GM12878 (cell line): ENCODE results near the gene DPY19L1. TPM values are rescaled to one million over a fixed set of nuclear protein-coding genes. Genes with fewer than 3 reads are reported as not detected.
"Not testable (repeated sequence)": the region's sequence is repeated elsewhere in the genome, so short reads cannot be mapped to it uniquely, and the experiment has no call there.

ENCODE experiments used
- ATAC-seq: fragments of 200-7000 bp; cut with Tn5 transposase; 3 replicates; pipeline ENCODE4 v1.9.1; 2020; ENCODE audit warnings: mild to moderate bottlenecking, moderate library complexity
- BruUV-seq: library from RNA; stranded (reverse); fragments of 400-500 nt; replicated peaks from 2 replicates; lab custom pipeline; 2021; lab: Mats Ljungman, UMichigan
- CTCF ChIA-PET: fragments of 300-600 bp; sonication (Branson Sonifier 250); formaldehyde crosslinking; extraction: SDS; loops from one replicate; lab custom pipeline; 2021; ENCODE audit warnings: inconsistent platforms; lab: Yijun Ruan, JAX
- POLR2A ChIA-PET: fragments of 350-600 bp; formaldehyde crosslinking; extraction: SDS; loops from one replicate; lab custom pipeline; 2021; ENCODE audit warnings: inconsistent platforms; lab: Charles Lee
- RAD21 ChIA-PET: fragments of 300-600 bp; sonication (Branson Sonifier 250); formaldehyde crosslinking; loops from one replicate; lab custom pipeline; 2023; ENCODE audit warnings: antibody characterized with exemption; ENCODE audit not compliant: unreplicated experiment; lab: Charles Lee
- SMC1A ChIA-PET: fragments of 300-600 bp; sonication (Branson Sonifier 250); formaldehyde crosslinking; loops from one replicate; lab custom pipeline; 2023; ENCODE audit not compliant: unreplicated experiment, uncharacterized antibody; lab: Charles Lee
- DNase-seq: peaks from one replicate; pipeline ENCODE4 v3.0.0-alpha.2; 2011; ENCODE audit warnings: low read depth, low spot score
- FAIRE-seq: peaks from 3 replicates; lab custom pipeline; 2011; peaks lifted over from hg19 to GRCh38; lab: Jason Lieb, UNC
- H2AFZ ChIP-seq: 2 replicates; pipeline ENCODE4 v1.6.0; 2011; ENCODE audit warnings: low read depth, low read length, control low read depth; ENCODE audit not compliant: control insufficient read depth
- H3K27ac ChIP-seq: 2 replicates; pipeline ENCODE4 v1.5.1; 2011; ENCODE audit warnings: control low read depth; ENCODE audit not compliant: control insufficient read depth, insufficient read depth
- H3K27me3 ChIP-seq, 2 experiments: replicated peaks in 1 of 2; 2 replicates each; pipeline versions ENCODE4 v1.6.0 to v1.6.1; 2011; ENCODE audit warnings: low read length in 1 of 2; ENCODE audit not compliant: control insufficient read depth in 2 of 2, insufficient read depth in 2 of 2
- H3K36me3 ChIP-seq, 2 experiments: 2 replicates each; pipeline ENCODE4 v1.5.1; 2011; ENCODE audit warnings: low read length in 1 of 2; ENCODE audit not compliant: control insufficient read depth in 2 of 2, insufficient read depth in 2 of 2
- H3K4me1 ChIP-seq: 2 replicates; pipeline ENCODE4 v1.6.1; 2011; ENCODE audit warnings: mild to moderate bottlenecking, low read length, moderate library complexity, mixed read lengths; ENCODE audit not compliant: control insufficient read depth, insufficient read depth
- H3K4me2 ChIP-seq: 2 replicates; pipeline ENCODE4 v1.6.0; 2011; ENCODE audit warnings: control low read depth; ENCODE audit not compliant: control insufficient read depth, insufficient read depth
- H3K4me3 ChIP-seq: fragments of 200-600 bp; sonication (generic); 2 replicates; pipeline ENCODE4 v1.5.1; 2016
- H3K79me2 ChIP-seq: 2 replicates; pipeline ENCODE4 v1.6.0; 2011; ENCODE audit warnings: low read length; ENCODE audit not compliant: control insufficient read depth, insufficient read depth
- H3K9ac ChIP-seq: 2 replicates; pipeline ENCODE4 v1.8.0; 2011; ENCODE audit warnings: low read length, control low read depth, mixed read lengths; ENCODE audit not compliant: control insufficient read depth, insufficient read depth
- H3K9me3 ChIP-seq: replicated peaks from 3 replicates; pipeline ENCODE4 v1.5.1; 2011; ENCODE audit warnings: mild to moderate bottlenecking, low read length; ENCODE audit not compliant: control insufficient read depth, insufficient read depth
- H4K20me1 ChIP-seq: 2 replicates; pipeline ENCODE4 v1.6.0; 2011; ENCODE audit not compliant: control insufficient read depth, insufficient read depth
- BCL11A ChIP-seq: IDR thresholded peaks from 2 replicates; pipeline ENCODE4 v1.6.1; 2011; ENCODE audit warnings: low read depth, low read length
- CREB1 ChIP-seq: IDR thresholded peaks from 2 replicates; pipeline ENCODE4 v1.6.1; 2012; ENCODE audit warnings: low read depth, mild to moderate bottlenecking, inconsistent platforms
- ELK1 ChIP-seq: IDR thresholded peaks from 2 replicates; pipeline ENCODE4 v1.6.1; 2012; ENCODE audit warnings: low read depth, low read length, improper control_type of control experiment
- IRF3 ChIP-seq: fragments of 450-650 bp; IDR thresholded peaks from 2 replicates; pipeline ENCODE4 v1.6.1; 2014; ENCODE audit warnings: mild to moderate bottlenecking
- IRF5 ChIP-seq: fragments of 450-650 bp; IDR thresholded peaks from 2 replicates; pipeline ENCODE4 v1.6.1; 2017; ENCODE audit warnings: borderline replicate concordance
- MLLT1 ChIP-seq: fragments of 450-650 bp; IDR thresholded peaks from 2 replicates; pipeline ENCODE4 v1.6.1; 2016; ENCODE audit warnings: mild to moderate bottlenecking
- NR2F1 ChIP-seq: fragments of 450-650 bp; conservative IDR thresholded peaks from 2 replicates; pipeline ENCODE4 v1.6.1; 2017; ENCODE audit warnings: mild to moderate bottlenecking
- PAX8 ChIP-seq: fragments of 450-650 bp; IDR thresholded peaks from 2 replicates; pipeline ENCODE4 v1.6.1; 2017; ENCODE audit warnings: mild to moderate bottlenecking, moderate library complexity
- RUNX3 ChIP-seq: IDR thresholded peaks from 2 replicates; pipeline ENCODE4 v1.6.1; 2012; ENCODE audit warnings: low read length, inconsistent platforms
- SMC3 ChIP-seq: IDR thresholded peaks from 2 replicates; pipeline ENCODE4 v1.6.1; 2011; ENCODE audit warnings: low read length, improper control_type of control experiment, borderline replicate concordance
- WGBS: methylation state at CpG from one replicate; pipeline ENCODE4 v1.1.6; 2016; ENCODE audit warnings: low lambda C conversion rate; ENCODE audit not compliant: insufficient replicate concordance, insufficient coverage; ENCODE audit errors: missing lambda C conversion rate; 5-methylcytosine and 5-hydroxymethylcytosine counted together
- in situ Hi-C: fragments of 300-500 bp; cut with MboI; formaldehyde crosslinking; loops from 9 replicates; pipeline ENCODE4 v1.14.3; 2018; ENCODE audit warnings: mixed read lengths
- intact Hi-C: fragments of 100-400 bp; cut with micrococcal nuclease; formaldehyde crosslinking; loops from one replicate; pipeline ENCODE4 v1.14.2; 2022; ENCODE audit not compliant: unreplicated experiment
- polyA plus RNA-seq, 11 experiments: library from polyadenylated mRNA; depleted of rRNA in 4 of 11; unstranded in 6 of 11; stranded (reverse) in 5 of 11; fragments of >200 nt; fragmentation: Nextera tagmentation in 4 of 11; fragmentation: Illumina TruSeq in 1 of 11; extraction: Ambion mirVana in 4 of 11; extraction: Trizol in 1 of 11; gene quantifications; 1 replicate in 1 of 11; 2 replicates in 10 of 11; pipeline versions ENCODE4 v1.2.1 to v1.2.3, GENCODE V29; 2011 to 2016; ENCODE audit warnings: inconsistent platforms in 2 of 11, missing spikeins in 2 of 11, low read depth in 1 of 11
- total RNA-seq, 4 experiments: library from RNA; depleted of rRNA in 3 of 4; stranded (reverse); fragments of >200 nt in 3 of 4; fragmentation: Illumina TruSeq in 1 of 4; extraction: Trizol in 1 of 4; gene quantifications; 2 replicates each; pipeline versions ENCODE4 v1.2.1 to v1.2.3, GENCODE V29; 2013 to 2021

Gene DPY19L1
- total and polyA plus RNA-seq, 10 of the 15 experiments (the other 5 are each of a cell fraction or from before 2014, with no cell fraction given) = 0.47 to 35.4 (median 3.8) TPM

GRCh38 chr7:34982371-34983019, 54.8 kb downstream of the DPY19L1 start:
- ChIA-PET CTCF (interaction anchor here (0.5 to 1.0 kb wide), 2 partner anchors 12 to 224 kb away, joined by 3 read pairs; no protein-coding TSS in a partner anchor), SMC1A (interaction anchor here (0.8 kb wide), 1 partner anchor 13 kb away, joined by 3 read pairs; no protein-coding TSS in a partner anchor), POLR2A (no interaction called here), RAD21 (interaction anchor here (0.8 kb wide), 1 partner anchor 52 kb away, joined by 3 read pairs; no protein-coding TSS in a partner anchor)
- intact Hi-C loops = no loop called here
- Histone ChIP-seq H3K4me3 (no peak overlapping the region), H3K27me3 (no peaks in the 10 kb centered on the region), H3K79me2 (no peaks in the 10 kb centered on the region), H4K20me1 (no peaks in the 10 kb centered on the region), H3K4me2 (no peak overlapping the region), H2AFZ (no peak overlapping the region), H3K9ac (no peak overlapping the region), H3K9me3 (no peaks in the 10 kb centered on the region), H3K27ac (no peak overlapping the region), H3K36me3 (no peaks in the 10 kb centered on the region), H3K4me1 (no peaks in the 10 kb centered on the region)
- TF ChIP-seq MLLT1 (no peak), PAX8 (no peak), BCL11A (no peak), CREB1 (no peak), SMC3 (no peak), IRF5 (no peak), RUNX3 (no peak), ELK1 (no peak), IRF3 (no peak), NR2F1 (no peak)
- DNase-seq (no peak), FAIRE-seq (no peak), ATAC-seq (peak; percentile 63)
- in situ Hi-C loops = no loop called here
- WGBS = 34% methylated on average over 3 of the region's 3 CpGs
- no TSS peak for BruUV-seq

GRCh38 chr7:34979124-34979523, 58.2 kb downstream of the DPY19L1 start:
- ATAC-seq = 0 out of 3 replicates have a peak, but pooled peaks have one; percentile 19
- RAD21 ChIA-PET, POLR2A ChIA-PET, in situ Hi-C loops, H3K79me2 ChIP-seq, H3K4me2 ChIP-seq, intact Hi-C loops, H3K36me3 ChIP-seq, DNase-seq, H3K27me3 ChIP-seq, H3K9ac ChIP-seq, H3K4me1 ChIP-seq, H3K4me3 ChIP-seq, H3K27ac ChIP-seq, H2AFZ ChIP-seq, BruUV-seq, FAIRE-seq, H4K20me1 ChIP-seq, H3K9me3 ChIP-seq: not testable (repeated sequence)
- 0% methylated on average over 2 of the region's 2 CpGs for WGBS
- ChIA-PET SMC1A (interaction anchor here (0.8 kb wide), 1 partner anchor 51 kb away, joined by 3 read pairs; no protein-coding TSS in a partner anchor), CTCF (interaction anchor here (1.2 kb wide), 1 partner anchor 232 kb away, joined by 3 read pairs; no protein-coding TSS in a partner anchor)
